Adrenal gland (tissue), 12 donors: ENCODE results near the gene ITGA7. TPM values are rescaled to one million over a fixed set of nuclear protein-coding genes. Genes with fewer than 3 reads are reported as not detected.

ENCODE experiments used
- DNase-seq, 7 donors: peaks; one replicate each; pipeline ENCODE4 v3.0.0-alpha.2; 2019 to 2020
- H3K27ac ChIP-seq, 5 donors: fragments of 200-600 bp; sonication (generic) in 4 of 5; 1 replicate in 3 of 5; 2 replicates in 2 of 5; pipeline versions ENCODE4 v1.5.1 to v1.8.0; 2016 to 2020; ENCODE audit warnings: mild to moderate bottlenecking in 1 of 5
- H3K27me3 ChIP-seq: fragments of 200-600 bp; 2 replicates; pipeline ENCODE4 v1.8.0; 2021
- H3K36me3 ChIP-seq, 2 donors: fragments of 200-600 bp; replicated peaks in 1 of 2; 1 replicate in 1 of 2; 2 replicates in 1 of 2; pipeline versions ENCODE4 v1.5.1 to v1.8.0; 2018 to 2022
- H3K4me1 ChIP-seq, 2 donors: fragments of 200-600 bp; replicated peaks in 1 of 2; 1 replicate in 1 of 2; 2 replicates in 1 of 2; pipeline versions ENCODE4 v1.5.1 to v1.8.0; 2018 to 2021
- H3K4me3 ChIP-seq, 4 donors: fragments of 200-600 bp; sonication (generic) in 3 of 4; one replicate each; pipeline ENCODE4 v1.5.1; 2016 to 2018
- H3K9me3 ChIP-seq, 3 donors: fragments of 200-600 bp; sonication (generic) in 1 of 3; replicated peaks in 1 of 3; 1 replicate in 2 of 3; 2 replicates in 1 of 3; pipeline versions ENCODE4 v1.5.1 to v1.8.0; 2016 to 2021
- POLR2A ChIP-seq, 2 donors: fragments of 450-650 bp; IDR thresholded peaks; one replicate each; pipeline ENCODE4 v1.6.1; 2017; ENCODE audit warnings: antibody characterized with exemption in 2 of 2, mild to moderate bottlenecking in 2 of 2, moderate library complexity in 1 of 2
- WGBS, 4 donors: extraction: QIAGEN DNeasy Blood & Tissue Kit in 2 of 4; methylation state at CpG; one replicate each; pipeline versions ENCODE4 v1.1.5 to v1.1.7; 2013 to 2017; 5-methylcytosine and 5-hydroxymethylcytosine counted together
- intact Hi-C, 2 donors: fragments of 100-400 bp; cut with DNase I; formaldehyde crosslinking; loops; one replicate each; pipeline versions ENCODE4 v1.14.1 to v1.15.0; 2022 to 2023
- polyA plus RNA-seq, 3 donors: library from polyadenylated mRNA; stranded (reverse); fragments of 200-250 nt in 2 of 3; fragments of 350-450 nt in 1 of 3; fragmentation: Illumina TruSeq in 1 of 3; extraction: RNeasy Lipid Tissue Mini Kit (QIAGEN cat#74804) in 1 of 3; gene quantifications; one replicate each; pipeline ENCODE4 v1.2.3, GENCODE V29; 2013 to 2014
- total RNA-seq, 9 donors: library from RNA; depleted of rRNA in 4 of 9; stranded (reverse); fragments of >200 nt in 4 of 9; fragments of 120-200 nt in 1 of 9; fragmentation: NEBNext Ultra II Directional in 1 of 9; extraction: Animal tissue kit (Norgen Biotek cat#: 25700) in 1 of 9; gene quantifications; one replicate each; pipeline versions ENCODE4 v1.1.0 to v1.2.4, GENCODE V29; 2013 to 2023
- TF ChIP-seq, protein P1 (sequence below), 6 experiments: fragments of 450-650 bp in 4 of 6; fragments of 200-600 bp in 2 of 6; sonication (generic) in 1 of 6; IDR thresholded peaks; 1 replicate in 5 of 6; 2 replicates in 1 of 6; pipeline versions ENCODE4 v1.5.1 to v1.8.0; 2016 to 2021; ENCODE audit warnings: antibody characterized with exemption in 6 of 6, mild to moderate bottlenecking in 2 of 6, moderate library complexity in 1 of 6
- donor health status: healthy with polysubstance abuse.
- donor health status: Bipolar disorder and iron deficiency.
- donor health status: DM: yes; HTN: yes; CAD: no.
- donor health status: DM: no; HTN: no; CAD: no.
- donor health status: DM: no; HTN: no; CAD: no.
- donor health status: DM: yes; HTN: yes; CAD: no.

Gene ITGA7
- total and polyA plus RNA-seq, 12 donors = 5.7 to 77.1 (median 15.7) TPM

DNA sequence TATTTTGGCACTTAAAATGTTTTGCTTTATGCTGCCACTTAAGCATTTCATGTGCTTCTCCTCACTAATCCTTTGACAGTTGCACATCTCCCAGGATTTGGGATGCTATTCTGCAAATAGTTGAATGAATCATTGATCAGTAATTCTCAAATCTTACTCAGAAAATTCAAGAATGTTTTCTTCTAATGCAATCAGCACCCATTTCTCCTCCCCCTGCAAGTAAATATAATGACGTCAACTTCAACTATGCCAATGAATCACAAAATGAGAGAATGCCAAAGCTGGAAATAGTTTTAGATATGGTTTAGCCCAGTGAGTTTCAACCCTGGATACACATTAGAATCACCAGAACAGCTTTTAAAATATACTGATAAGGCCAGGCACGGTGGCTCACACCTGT lies 6.0 kb upstream of the ITGA7 start:
- H3K27ac ChIP-seq = peak overlapping the region in 2 of 5 donors; percentile 44 to 59
- no peak for DNase-seq
- H3K27me3 ChIP-seq = no peaks in the 10 kb centered on the region
- no peak overlapping the region for H3K4me3 ChIP-seq
- no peaks in the 10 kb centered on the region for H3K36me3 ChIP-seq
- no peak for TF ChIP-seq POLR2A (IDR thresholded peaks at IDR 0.05)
- TF ChIP-seq, protein P1, sequence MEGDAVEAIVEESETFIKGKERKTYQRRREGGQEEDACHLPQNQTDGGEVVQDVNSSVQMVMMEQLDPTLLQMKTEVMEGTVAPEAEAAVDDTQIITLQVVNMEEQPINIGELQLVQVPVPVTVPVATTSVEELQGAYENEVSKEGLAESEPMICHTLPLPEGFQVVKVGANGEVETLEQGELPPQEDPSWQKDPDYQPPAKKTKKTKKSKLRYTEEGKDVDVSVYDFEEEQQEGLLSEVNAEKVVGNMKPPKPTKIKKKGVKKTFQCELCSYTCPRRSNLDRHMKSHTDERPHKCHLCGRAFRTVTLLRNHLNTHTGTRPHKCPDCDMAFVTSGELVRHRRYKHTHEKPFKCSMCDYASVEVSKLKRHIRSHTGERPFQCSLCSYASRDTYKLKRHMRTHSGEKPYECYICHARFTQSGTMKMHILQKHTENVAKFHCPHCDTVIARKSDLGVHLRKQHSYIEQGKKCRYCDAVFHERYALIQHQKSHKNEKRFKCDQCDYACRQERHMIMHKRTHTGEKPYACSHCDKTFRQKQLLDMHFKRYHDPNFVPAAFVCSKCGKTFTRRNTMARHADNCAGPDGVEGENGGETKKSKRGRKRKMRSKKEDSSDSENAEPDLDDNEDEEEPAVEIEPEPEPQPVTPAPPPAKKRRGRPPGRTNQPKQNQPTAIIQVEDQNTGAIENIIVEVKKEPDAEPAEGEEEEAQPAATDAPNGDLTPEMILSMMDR (IDR thresholded peaks at IDR 0.05) = no peak
- no peaks in the 10 kb centered on the region for H3K9me3 ChIP-seq
- 37 to 61% (median 41%) methylated on average over 2 of the region's 2 CpGs for WGBS, 4 donors
- H3K4me1 ChIP-seq = peaks cover 13 to 35% of the 10 kb centered on the region in 2 donors
- intact Hi-C loops = no loop called here

DNA sequence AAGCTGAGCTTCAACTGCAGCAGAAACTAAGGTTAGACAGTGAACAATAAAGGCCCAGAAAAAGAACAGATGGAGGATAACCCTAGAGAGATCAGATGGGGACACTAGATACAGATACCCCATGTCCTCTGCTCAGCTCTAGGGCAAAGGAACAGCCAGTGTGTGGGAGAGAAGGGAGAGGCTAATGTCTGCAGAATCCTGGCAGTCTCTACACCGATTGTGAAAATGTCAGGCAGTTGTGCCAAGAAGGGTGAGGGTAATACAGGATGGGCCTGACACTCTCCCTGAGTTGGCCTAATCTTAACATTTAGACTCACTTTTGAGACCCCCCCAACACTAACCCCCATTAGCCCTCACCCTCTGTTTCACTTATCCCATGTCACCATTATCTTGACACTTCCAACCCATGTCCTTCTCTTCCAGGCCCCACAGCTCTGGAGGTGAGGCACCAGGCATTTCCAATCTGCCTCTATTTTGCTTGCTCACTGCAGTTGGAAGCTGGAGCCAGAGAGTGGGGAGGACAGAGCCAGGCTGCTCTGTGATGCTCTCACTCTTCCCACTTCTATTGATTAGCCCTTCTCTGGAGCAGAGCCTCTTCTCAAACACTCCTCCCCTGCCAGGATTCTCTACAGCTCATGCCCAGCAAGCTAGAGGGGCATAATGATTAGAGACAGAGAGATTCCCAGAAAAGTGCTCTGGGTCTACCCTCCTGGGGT lies 5.2 kb upstream of the ITGA7 start:
- WGBS, 4 donors = 40 to 75% (median 50%) methylated on average over 1 of the region's 1 CpG
- Histone ChIP-seq H3K4me3 (no peak overlapping the region), H3K4me1 (peaks cover 13 to 38% of the 10 kb centered on the region in 2 donors), H3K9me3 (no peaks in the 10 kb centered on the region), H3K27ac (peak overlapping the region in 2 of 5 donors; percentile 35 to 44), H3K27me3 (no peaks in the 10 kb centered on the region), H3K36me3 (no peaks in the 10 kb centered on the region)
- TF ChIP-seq, protein P1 (IDR thresholded peaks at IDR 0.05) = no peak
- no peak for TF ChIP-seq POLR2A (IDR thresholded peaks at IDR 0.05)
- intact Hi-C loops = no loop called here
- DNase-seq = no peak

DNA sequence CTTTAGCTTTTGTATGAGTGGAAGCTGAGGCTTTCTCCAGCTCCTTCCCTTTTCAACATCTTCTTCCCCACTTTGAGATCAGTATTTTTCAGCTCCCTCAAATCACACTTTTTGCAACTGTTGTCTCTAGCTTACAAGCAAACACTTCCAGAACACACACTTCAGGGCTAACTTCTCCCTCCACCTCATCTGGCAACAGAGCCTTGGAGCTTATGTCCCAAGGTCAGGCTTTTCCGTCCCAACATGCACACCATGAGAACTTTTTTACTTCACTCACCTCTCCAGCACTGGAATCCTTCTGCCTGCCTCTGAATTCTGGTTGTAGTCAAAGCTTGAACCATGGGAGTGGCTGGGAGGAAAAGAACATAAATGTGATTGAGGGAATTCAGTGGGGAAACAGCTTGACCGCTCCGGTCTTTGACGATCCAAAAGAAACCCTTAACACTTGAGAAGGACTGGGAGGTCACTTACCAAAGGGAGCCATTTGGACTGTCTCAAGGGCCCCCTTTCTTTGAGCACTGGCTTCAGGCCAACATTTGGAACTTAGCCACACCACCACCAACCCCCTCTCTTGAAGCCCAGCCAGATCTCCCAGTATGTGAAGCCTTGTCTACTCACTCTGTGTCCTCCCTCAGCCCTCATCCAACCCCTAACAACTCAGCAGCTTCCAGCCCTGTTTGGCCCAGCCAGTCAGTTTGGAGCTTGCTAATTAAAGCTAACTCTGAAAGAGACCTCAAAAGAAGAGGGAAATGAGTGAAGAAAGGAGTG lies 4.3 kb upstream of the ITGA7 start:
- Histone ChIP-seq H3K4me3 (no peak overlapping the region), H3K27me3 (no peaks in the 10 kb centered on the region), H3K27ac (no peak overlapping the region), H3K4me1 (peaks cover 15 to 36% of the 10 kb centered on the region in 2 donors), H3K36me3 (no peaks in the 10 kb centered on the region), H3K9me3 (no peaks in the 10 kb centered on the region)
- TF ChIP-seq, protein P1 (IDR thresholded peaks at IDR 0.05) = no peak
- TF ChIP-seq POLR2A (IDR thresholded peaks at IDR 0.05) = no peak
- intact Hi-C loops = no loop called here
- 56 to 65% (median 59%) methylated on average over 4 of the region's 4 CpGs for WGBS, 4 donors
- DNase-seq = no peak

DNA sequence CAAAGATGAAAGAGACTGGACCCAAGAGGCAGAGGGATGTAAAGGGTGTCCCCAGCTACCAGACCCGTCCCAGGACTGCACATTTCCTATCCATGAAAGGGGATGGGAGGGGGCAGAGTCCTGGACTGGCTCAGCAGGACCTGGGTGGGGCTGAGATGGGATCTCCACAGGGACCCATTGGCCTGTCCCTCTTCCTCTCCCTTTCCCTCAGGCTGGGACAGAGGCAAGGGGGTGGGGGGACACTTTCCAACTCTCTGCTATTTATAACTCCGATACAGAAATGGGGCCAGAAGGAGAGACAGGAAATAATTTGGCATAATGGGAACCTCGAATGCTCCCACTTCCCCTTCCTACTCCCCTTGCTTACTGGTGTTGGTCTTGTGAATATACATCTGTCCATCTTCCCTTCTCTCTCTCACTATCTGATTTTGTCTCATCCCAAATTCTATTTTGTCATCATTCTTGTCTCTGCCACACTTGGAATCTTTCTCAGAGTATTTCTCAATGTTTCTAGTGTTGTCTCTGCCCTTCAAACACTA lies 1.1 kb upstream of the ITGA7 start:
- Histone ChIP-seq H3K9me3 (no peaks in the 10 kb centered on the region), H3K4me3 (no peak overlapping the region), H3K27me3 (no peaks in the 10 kb centered on the region), H3K36me3 (no peaks in the 10 kb centered on the region), H3K27ac (no peak overlapping the region), H3K4me1 (peaks cover 6 to 24% of the 10 kb centered on the region in 2 donors)
- no peak for TF ChIP-seq POLR2A (IDR thresholded peaks at IDR 0.05)
- TF ChIP-seq, protein P1 (IDR thresholded peaks at IDR 0.05) = no peak
- intact Hi-C loops = no loop called here
- 17 to 25% (median 22%) methylated on average over 3 of the region's 3 CpGs for WGBS, 4 donors
- DNase-seq = no peak
